ENCODE measurements around the gene ZCCHC7. TPM values are rescaled to one million over a fixed set of nuclear protein-coding genes. Genes with fewer than 3 reads are reported as not detected.

ZCCHC7 gene
- total and polyA plus RNA-seq, 9 of the 15 experiments (the other 6 are each of a cell fraction or from before 2014, with no cell fraction given) = 34.1 to 68.9 (median 48.8) TPM

DNA sequence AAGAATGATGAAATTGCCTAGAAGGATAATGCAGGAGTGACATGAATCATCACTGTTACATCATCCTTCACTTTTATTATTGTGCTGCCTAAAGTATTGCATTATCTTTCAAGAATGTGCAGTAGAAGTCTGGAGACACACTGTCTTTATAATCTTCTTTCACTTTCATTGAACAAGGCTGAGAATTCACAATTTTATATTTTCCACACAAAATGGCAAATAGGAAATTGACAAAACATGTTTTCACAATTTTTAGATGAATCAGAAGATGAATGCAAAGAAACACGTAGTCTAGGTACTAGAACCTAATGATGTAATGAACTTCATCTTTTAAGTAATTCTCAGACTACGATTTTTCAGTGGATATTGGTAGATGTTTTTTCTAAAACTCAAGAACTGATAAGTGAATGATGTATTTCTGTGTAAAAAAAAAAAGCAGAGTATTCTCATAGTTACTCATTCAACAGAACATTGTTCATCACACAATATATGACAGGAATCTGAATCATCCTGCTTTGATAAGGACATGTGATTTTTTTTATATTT, 170.6 kb downstream of the ZCCHC7 start:
- FAIRE-seq (no peak), DNase-seq (ENCODE audit: extremely low read depth in 1 of 4, low spot score in 3 of 4) (no peak), ATAC-seq (peak; percentile 62)
- POLR2A ChIA-PET = no interaction called here
- in situ Hi-C loops (cut with MboI) = no loop called here
- H3K4me3 ChIP-seq = no peak overlapping the region
- peak overlapping the region; percentile 23; the same call in 1 of the 2 replicates for H3K4me2 ChIP-seq (ENCODE audit: insufficient read depth, low read length)
- intact Hi-C loops (cut with micrococcal nuclease) = loop anchor here (10.0 kb wide), 1 partner anchor 166 kb away; the partner anchor contains the start of gene ZCCHC7
- peaks cover 3% of the 10 kb centered on the region; the same call in 1 of the 3 replicates for H3K36me3 ChIP-seq (ENCODE audit: control insufficient read depth, insufficient read depth, low read length)
- no peaks in the 10 kb centered on the region for H3K9me1 ChIP-seq (ENCODE audit: control insufficient read depth, insufficient read depth, low read length)
- CTCF ChIA-PET (ENCODE audit: low intra/inter-chr PET ratio) = interaction anchor here (0.6 kb wide), 1 partner anchor 732 kb away, joined by 3 read pairs; no protein-coding TSS in a partner anchor
- no peaks in the 10 kb centered on the region for H3K27me3 ChIP-seq (ENCODE audit: control insufficient read depth in 2 of 2, insufficient read depth in 2 of 2, low read length in 2 of 2)
- H3K27ac ChIP-seq (ENCODE audit: extremely low read depth, low read depth, low read length) = peak overlapping the region; percentile 20; the same call in 1 of the 3 replicates
- BruUV-seq (replicated peaks) = no TSS peak
- peaks cover 0 to 23% of the 10 kb centered on the region in 2 experiments; a peak in 4 of 5 replicates for H3K4me1 ChIP-seq (replicated peaks in 1 of 2; ENCODE audit: control insufficient read depth in 2 of 2, insufficient read depth in 2 of 2, low read length in 2 of 2)
- no peaks in the 10 kb centered on the region for H3K9me3 ChIP-seq (replicated peaks; ENCODE audit: control insufficient read depth, insufficient read depth, low read depth, low read length)
- no peak overlapping the region for H3K9ac ChIP-seq (ENCODE audit: insufficient read depth in 1 of 2, low read depth in 2 of 2, low read length in 2 of 2)
- no peaks in the 10 kb centered on the region for H4K20me1 ChIP-seq (replicated peaks; ENCODE audit: control insufficient read depth, insufficient read depth, low read length)
- WGBS (ENCODE audit: insufficient coverage, low coverage, missing lambda C conversion rate) = 32% methylated on average over 2 of the region's 2 CpGs
- no peak overlapping the region for H2AFZ ChIP-seq (ENCODE audit: low read depth, low read length)
- H3K79me2 ChIP-seq (ENCODE audit: control insufficient read depth, insufficient read depth, low read length) = peaks cover 77% of the 10 kb centered on the region
- TF ChIP-seq SMARCC2 (IDR thresholded peaks at IDR 0.05; ENCODE audit: low read depth) = 0 out of 2 replicates have a peak, but pooled peaks have one; percentile 19
- no peak for TF ChIP-seq TGIF2 (CRISPR knock-in tag; IDR thresholded peaks at IDR 0.05)
- TF ChIP-seq MEF2A (IDR thresholded peaks at IDR 0.05; ENCODE audit: control insufficient read depth, low read depth, low read length) = no peak
- TF ChIP-seq, protein P1, sequence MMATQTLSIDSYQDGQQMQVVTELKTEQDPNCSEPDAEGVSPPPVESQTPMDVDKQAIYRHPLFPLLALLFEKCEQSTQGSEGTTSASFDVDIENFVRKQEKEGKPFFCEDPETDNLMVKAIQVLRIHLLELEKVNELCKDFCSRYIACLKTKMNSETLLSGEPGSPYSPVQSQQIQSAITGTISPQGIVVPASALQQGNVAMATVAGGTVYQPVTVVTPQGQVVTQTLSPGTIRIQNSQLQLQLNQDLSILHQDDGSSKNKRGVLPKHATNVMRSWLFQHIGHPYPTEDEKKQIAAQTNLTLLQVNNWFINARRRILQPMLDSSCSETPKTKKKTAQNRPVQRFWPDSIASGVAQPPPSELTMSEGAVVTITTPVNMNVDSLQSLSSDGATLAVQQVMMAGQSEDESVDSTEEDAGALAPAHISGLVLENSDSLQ (IDR thresholded peaks at IDR 0.05) = peak; percentile 74
- TF ChIP-seq ZNF444 (CRISPR knock-in tag; IDR thresholded peaks at IDR 0.05) = no peak
- TF ChIP-seq ZNF551 (CRISPR knock-in tag; IDR thresholded peaks at IDR 0.05) = no peak
- 0 out of 2 replicates have a peak, but pooled peaks have one; percentile 23 for TF ChIP-seq ZNF766 (CRISPR knock-in tag; conservative IDR thresholded peaks at IDR 0.05)
- peak; percentile 74 for TF ChIP-seq EP400 (IDR thresholded peaks at IDR 0.05)
- no peak for TF ChIP-seq ZNF764 (CRISPR knock-in tag; IDR thresholded peaks at IDR 0.05; ENCODE audit: low read depth)
- peak; percentile 68; the same call in 1 of the 2 replicates for TF ChIP-seq SMARCE1 (IDR thresholded peaks at IDR 0.05)
- TF ChIP-seq GATAD2A (IDR thresholded peaks at IDR 0.05) = no peak
- peak; percentile 84; the same call in 1 of the 2 replicates for TF ChIP-seq SMARCA4 (IDR thresholded peaks at IDR 0.05)
- TF ChIP-seq, protein P2, sequence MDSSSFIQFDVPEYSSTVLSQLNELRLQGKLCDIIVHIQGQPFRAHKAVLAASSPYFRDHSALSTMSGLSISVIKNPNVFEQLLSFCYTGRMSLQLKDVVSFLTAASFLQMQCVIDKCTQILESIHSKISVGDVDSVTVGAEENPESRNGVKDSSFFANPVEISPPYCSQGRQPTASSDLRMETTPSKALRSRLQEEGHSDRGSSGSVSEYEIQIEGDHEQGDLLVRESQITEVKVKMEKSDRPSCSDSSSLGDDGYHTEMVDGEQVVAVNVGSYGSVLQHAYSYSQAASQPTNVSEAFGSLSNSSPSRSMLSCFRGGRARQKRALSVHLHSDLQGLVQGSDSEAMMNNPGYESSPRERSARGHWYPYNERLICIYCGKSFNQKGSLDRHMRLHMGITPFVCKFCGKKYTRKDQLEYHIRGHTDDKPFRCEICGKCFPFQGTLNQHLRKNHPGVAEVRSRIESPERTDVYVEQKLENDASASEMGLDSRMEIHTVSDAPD (CRISPR knock-in tag; IDR thresholded peaks at IDR 0.05) = no peak
- TF ChIP-seq TRIM24 (IDR thresholded peaks at IDR 0.05) = peak; percentile 90 to 92; a peak in 3 of 4 replicates
- peak; percentile 89 for TF ChIP-seq CEBPB (tag; IDR thresholded peaks at IDR 0.05)
- peak; percentile 95 for TF ChIP-seq JUND (IDR thresholded peaks at IDR 0.05; ENCODE audit: borderline replicate concordance, low read depth, low read length)
- TF ChIP-seq JUND (tag; IDR thresholded peaks at IDR 0.05; ENCODE audit: borderline replicate concordance, low read depth, low read length) = peak; percentile 87
- TF ChIP-seq TEAD4 (IDR thresholded peaks at IDR 0.05; ENCODE audit: low read length) = peak; percentile 17; the same call in 1 of the 2 replicates
- TF ChIP-seq TEAD4 (CRISPR knock-in tag; IDR thresholded peaks at IDR 0.05; ENCODE audit: borderline replicate concordance) = no peak
- TF ChIP-seq BACH1 (tag; IDR thresholded peaks at IDR 0.05) = peak; percentile 73
